SK-N-SH (cell line): Measurements from ENCODE around the gene SLC30A3.

Experiments used
- CTCF ChIP-seq: fragments of 200-600 bp; sonication (generic); IDR thresholded peaks from 2 replicates; pipeline ENCODE4 v1.6.1; 2017; ENCODE audit warnings: antibody characterized with exemption, mild to moderate bottlenecking, moderate library complexity
- FOXM1 ChIP-seq: IDR thresholded peaks from 2 replicates; pipeline ENCODE4 v1.4.0; 2012; ENCODE audit warnings: low read depth, mild to moderate bottlenecking
- POLR2AphosphoS5 ChIP-seq: IDR thresholded peaks from 2 replicates; pipeline ENCODE4 v1.6.1; 2012; ENCODE audit warnings: low read depth, low read length

- TF ChIP-seq FOXM1, result no peak
- TF ChIP-seq POLR2AphosphoS5, result no peak
- no peak for TF ChIP-seq CTCF
These were observed 46.3 kb downstream of the SLC30A3 start for GRCh38 chr2:27216416-27217137.
